SK-N-SH (cell line): ENCODE data around the gene AKT1. TPM values are rescaled to one million over a fixed set of nuclear protein-coding genes. Genes with fewer than 3 reads are reported as not detected.

ENCODE experiments used
- CTCF ChIA-PET: fragments of 300-600, 350-600 bp; formaldehyde crosslinking; extraction: SDS; loops from one replicate; lab custom pipeline; 2021; lab: Yijun Ruan, JAX
- POLR2A ChIA-PET: fragments of 350-600 bp; sonication (Branson Sonifier 250); formaldehyde crosslinking; extraction: SDS; loops from one replicate; lab custom pipeline; 2020; ENCODE audit warnings: antibody characterized with exemption, inconsistent platforms; lab: Yijun Ruan, JAX
- DNase-seq: peaks from one replicate; pipeline ENCODE4 v3.0.0; 2012
- H2AFZ ChIP-seq: fragments of 200-600 bp; sonication (generic); 2 replicates; pipeline ENCODE4 v1.8.1; 2016; ENCODE audit warnings: antibody characterized with exemption, mild to moderate bottlenecking, low read depth
- H3F3A ChIP-seq: fragments of 200-600 bp; sonication (generic); replicated peaks from 2 replicates; pipeline ENCODE3; 2016; ENCODE audit warnings: antibody characterized with exemption, mild to moderate bottlenecking; ENCODE audit not compliant: insufficient read depth
- H3K27ac ChIP-seq, 2 experiments: fragments of 200-500 bp in 1 of 2; fragments of 200-600 bp in 1 of 2; sonication (Bioruptor generic) in 1 of 2; sonication (generic), shearing (Covaris generic) in 1 of 2; 2 replicates each; pipeline versions ENCODE4 v1.5.1 to v1.6.1; 2014 to 2016; ENCODE audit warnings: low read depth in 2 of 2, inconsistent platforms in 1 of 2, low read length in 1 of 2, mild to moderate bottlenecking in 1 of 2, mixed read lengths in 1 of 2
- H3K27me3 ChIP-seq: fragments of 200-600 bp; sonication (generic), shearing (Covaris generic); 2 replicates; pipeline ENCODE4 v1.6.1; 2016; ENCODE audit warnings: mixed run types; ENCODE audit not compliant: insufficient read depth
- H3K36me3 ChIP-seq, 2 experiments: fragments of 200-500 bp in 1 of 2; fragments of 200-600 bp in 1 of 2; sonication (Bioruptor generic) in 1 of 2; sonication (generic) in 1 of 2; replicated peaks in 1 of 2; 2 replicates each; pipeline versions ENCODE3 to v1.5.1; 2014 to 2016; ENCODE audit warnings: low read length in 1 of 2, mild to moderate bottlenecking in 1 of 2; ENCODE audit not compliant: insufficient read depth in 2 of 2, control insufficient read depth in 1 of 2
- H3K4me1 ChIP-seq, 2 experiments: fragments of 200-500 bp in 1 of 2; fragments of 200-600 bp in 1 of 2; sonication (Bioruptor generic) in 1 of 2; sonication (generic), shearing (Covaris generic) in 1 of 2; 2 replicates each; pipeline versions ENCODE4 v1.5.1 to v1.6.1; 2014 to 2016; ENCODE audit warnings: low read depth in 1 of 2, low read length in 1 of 2, mixed run types in 1 of 2; ENCODE audit not compliant: insufficient read depth in 2 of 2, control insufficient read depth in 1 of 2
- H3K4me2 ChIP-seq: fragments of 200-600 bp; sonication (generic), shearing (Covaris generic); 2 replicates; pipeline ENCODE4 v1.6.1; 2017; ENCODE audit warnings: mixed run types
- H3K4me3 ChIP-seq, 2 experiments: fragments of 200-500 bp in 1 of 2; fragments of 200-600 bp in 1 of 2; sonication (Bioruptor generic) in 1 of 2; sonication (generic), shearing (Covaris generic) in 1 of 2; 2 replicates each; pipeline versions ENCODE4 v1.5.1 to v1.8.1; 2014 to 2016; ENCODE audit warnings: low read depth in 2 of 2, inconsistent platforms in 1 of 2, low read length in 1 of 2, mild to moderate bottlenecking in 1 of 2, mixed read lengths in 1 of 2, moderate library complexity in 1 of 2
- H3K79me2 ChIP-seq: fragments of 200-600 bp; sonication (generic); 2 replicates; pipeline ENCODE4 v1.8.1; 2017; ENCODE audit warnings: mild to moderate bottlenecking; ENCODE audit not compliant: insufficient read depth
- H3K9ac ChIP-seq: fragments of 200-600 bp; sonication (generic); 2 replicates; pipeline ENCODE4 v1.6.1; 2017; ENCODE audit warnings: mixed run types
- H3K9me2 ChIP-seq: fragments of 200-600 bp; sonication (generic); 2 replicates; pipeline ENCODE4 v1.6.1; 2017; ENCODE audit warnings: mixed run types
- H3K9me3 ChIP-seq: fragments of 200-600 bp; sonication (generic); 2 replicates; pipeline ENCODE4 v1.6.1; 2017; ENCODE audit warnings: mixed run types, mild to moderate bottlenecking, moderate library complexity
- H4K20me1 ChIP-seq: fragments of 200-600 bp; sonication (generic); 2 replicates; pipeline ENCODE4 v1.6.1; 2017; ENCODE audit warnings: mild to moderate bottlenecking, mixed run types; ENCODE audit not compliant: insufficient read depth
- CHD2 ChIP-seq: fragments of 150-350 bp; IDR thresholded peaks from 2 replicates; pipeline ENCODE4 v1.6.1; 2018; ENCODE audit warnings: low read length; ENCODE audit not compliant: partially characterized antibody
- EP300 ChIP-seq, 2 experiments: IDR thresholded peaks; 2 replicates each; pipeline versions ENCODE4 v1.4.0 to v1.6.1; 2012; ENCODE audit warnings: borderline replicate concordance in 1 of 2, low read depth in 1 of 2, low read length in 1 of 2
- FOXJ3 ChIP-seq: sonication (generic); formaldehyde crosslinking; IDR thresholded peaks from 2 replicates; pipeline ENCODE4 v1.5.1; 2020; ENCODE audit warnings: mild to moderate bottlenecking, missing genetic modification reagents
- FOXM1 ChIP-seq: IDR thresholded peaks from 2 replicates; pipeline ENCODE4 v1.4.0; 2012; ENCODE audit warnings: low read depth, mild to moderate bottlenecking
- GATA2 ChIP-seq: sonication (generic); formaldehyde crosslinking; IDR thresholded peaks from 2 replicates; pipeline ENCODE4 v1.5.0; 2020; ENCODE audit warnings: mild to moderate bottlenecking, missing genetic modification reagents
- JUND ChIP-seq: IDR thresholded peaks from 2 replicates; pipeline ENCODE4 v1.4.0; 2012
- MAX ChIP-seq: IDR thresholded peaks from 2 replicates; pipeline ENCODE4 v1.4.0; 2012; ENCODE audit warnings: low read depth
- MEF2A ChIP-seq: IDR thresholded peaks from 2 replicates; pipeline ENCODE4 v1.4.0; 2012; ENCODE audit warnings: low read depth, borderline replicate concordance
- MXI1 ChIP-seq: IDR thresholded peaks from 2 replicates; pipeline ENCODE4 v1.6.1; 2012; ENCODE audit warnings: mild to moderate bottlenecking, low read depth, low read length, improper control_type of control experiment
- PBX3 ChIP-seq: IDR thresholded peaks from 2 replicates; pipeline ENCODE4; 2012
- RAD21 ChIP-seq: IDR thresholded peaks from 2 replicates; pipeline ENCODE4 v1.6.1; 2012; ENCODE audit warnings: mild to moderate bottlenecking, low read length
- RCOR1 ChIP-seq: fragments of 150-350 bp; IDR thresholded peaks from 2 replicates; pipeline ENCODE4 v1.6.1; 2017; ENCODE audit warnings: antibody characterized with exemption, low read length
- RFX5 ChIP-seq: IDR thresholded peaks from 2 replicates; pipeline ENCODE4 v1.6.1; 2012; ENCODE audit warnings: mild to moderate bottlenecking, improper control_type of control experiment, low read length
- SIN3A ChIP-seq: IDR thresholded peaks from 2 replicates; pipeline ENCODE4 v1.6.1; 2012; ENCODE audit warnings: low read depth, mild to moderate bottlenecking, low read length, moderate library complexity, borderline replicate concordance
- SMC3 ChIP-seq: IDR thresholded peaks from 2 replicates; pipeline ENCODE4 v1.6.1; 2012; ENCODE audit warnings: low read depth, low read length, improper control_type of control experiment
- TEAD4 ChIP-seq: IDR thresholded peaks from 2 replicates; pipeline ENCODE4 v1.4.0; 2012; ENCODE audit warnings: mild to moderate bottlenecking, borderline replicate concordance; ENCODE audit not compliant: insufficient read depth
- WGBS: methylation state at CpG from one replicate; pipeline ENCODE4 v1.1.6; 2017; ENCODE audit warnings: low lambda C conversion rate; 5-methylcytosine and 5-hydroxymethylcytosine counted together
- polyA plus RNA-seq, 3 experiments: library from polyadenylated mRNA; depleted of rRNA; stranded (reverse); fragments of >200 nt; gene quantifications; 2 replicates each; pipeline ENCODE4 v1.2.3, GENCODE V29; 2012
- TF ChIP-seq, protein P1 (sequence below): fragments of 200-600 bp; sonication (generic); IDR thresholded peaks from 2 replicates; pipeline ENCODE4 v1.6.1; 2017; ENCODE audit warnings: antibody characterized with exemption, mild to moderate bottlenecking, moderate library complexity
- TF ChIP-seq, protein P2 (sequence below): IDR thresholded peaks from 2 replicates; pipeline ENCODE4 v1.4.0; 2012; ENCODE audit warnings: low read depth, borderline replicate concordance

Gene AKT1
- polyA plus RNA-seq, 1 of the 3 experiments (the other 2 are of a cell fraction) = 198 TPM

GRCh38 chr14:104821229-104821945 is 25.8 kb upstream of the AKT1 start:
- DNase-seq = no peak
- 92% methylated on average over 23 of the region's 23 CpGs for WGBS

GRCh38 chr14:104820669-104821228 is 25.2 kb upstream of the AKT1 start:
- H2AFZ ChIP-seq = no peak overlapping the region
- H3K27me3 ChIP-seq = no peaks in the 10 kb centered on the region
- H3K36me3 ChIP-seq = no peaks in the 10 kb centered on the region
- TF ChIP-seq CHD2 = peak; percentile 6
- peak; percentile 50; the same call in 1 of the 2 replicates for TF ChIP-seq MXI1
- peak; percentile 67 for TF ChIP-seq RAD21
- no peak for TF ChIP-seq PBX3
- TF ChIP-seq SMC3 = peak; percentile 44; the same call in 1 of the 2 replicates
- TF ChIP-seq, protein P1, sequence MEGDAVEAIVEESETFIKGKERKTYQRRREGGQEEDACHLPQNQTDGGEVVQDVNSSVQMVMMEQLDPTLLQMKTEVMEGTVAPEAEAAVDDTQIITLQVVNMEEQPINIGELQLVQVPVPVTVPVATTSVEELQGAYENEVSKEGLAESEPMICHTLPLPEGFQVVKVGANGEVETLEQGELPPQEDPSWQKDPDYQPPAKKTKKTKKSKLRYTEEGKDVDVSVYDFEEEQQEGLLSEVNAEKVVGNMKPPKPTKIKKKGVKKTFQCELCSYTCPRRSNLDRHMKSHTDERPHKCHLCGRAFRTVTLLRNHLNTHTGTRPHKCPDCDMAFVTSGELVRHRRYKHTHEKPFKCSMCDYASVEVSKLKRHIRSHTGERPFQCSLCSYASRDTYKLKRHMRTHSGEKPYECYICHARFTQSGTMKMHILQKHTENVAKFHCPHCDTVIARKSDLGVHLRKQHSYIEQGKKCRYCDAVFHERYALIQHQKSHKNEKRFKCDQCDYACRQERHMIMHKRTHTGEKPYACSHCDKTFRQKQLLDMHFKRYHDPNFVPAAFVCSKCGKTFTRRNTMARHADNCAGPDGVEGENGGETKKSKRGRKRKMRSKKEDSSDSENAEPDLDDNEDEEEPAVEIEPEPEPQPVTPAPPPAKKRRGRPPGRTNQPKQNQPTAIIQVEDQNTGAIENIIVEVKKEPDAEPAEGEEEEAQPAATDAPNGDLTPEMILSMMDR = peak; percentile 41
- TF ChIP-seq EP300 (IDR thresholded peaks at IDR 0.05; ENCODE audit: borderline replicate concordance in 1 of 2, low read depth in 1 of 2, low read length in 1 of 2) = peak in 1 of 2 experiments; percentile 56; a peak in 1 of 4 replicates
- TF ChIP-seq MEF2A = no peak
- H3K4me3 ChIP-seq = no peak overlapping the region
- no peaks in the 10 kb centered on the region for H3K9me2 ChIP-seq
- H3K79me2 ChIP-seq = peaks cover 15% of the 10 kb centered on the region; the same call in 1 of the 2 replicates
- 49% methylated on average over 15 of the region's 22 CpGs for WGBS
- no peaks in the 10 kb centered on the region for H4K20me1 ChIP-seq
- no peak overlapping the region for H3K9ac ChIP-seq
- CTCF ChIA-PET = interaction anchor here (0.6 to 3.0 kb wide), 16 partner anchors 9 to 544 kb away, joined by 3 to 10 read pairs (median 4); partner anchors contain the start of genes ADSS1 and ZBTB42
- H3K4me2 ChIP-seq = no peak overlapping the region
- H3F3A ChIP-seq = peaks cover 9% of the 10 kb centered on the region
- POLR2A ChIA-PET = interaction anchor here (0.6 to 1.0 kb wide), 4 partner anchors 28 to 52 kb away, joined by 3 to 5 read pairs (median 4); no protein-coding TSS in a partner anchor
- H3K9me3 ChIP-seq = no peaks in the 10 kb centered on the region
- DNase-seq = peak; percentile 92
- H3K4me1 ChIP-seq = peaks cover 0 to 5% of the 10 kb centered on the region in 2 experiments; a peak in 1 of 4 replicates
- H3K27ac ChIP-seq = no peak overlapping the region

More at GRCh38 chr14:104821229-104821945, 25.8 kb upstream of the AKT1 start:
- H3K4me3 ChIP-seq = no peak overlapping the region
- H3K4me2 ChIP-seq = no peak overlapping the region
- no peaks in the 10 kb centered on the region for H3K27me3 ChIP-seq
- no peaks in the 10 kb centered on the region for H3K9me3 ChIP-seq
- CTCF ChIA-PET = interaction anchor here (0.6 to 3.0 kb wide), 16 partner anchors 8 to 544 kb away, joined by 3 to 10 read pairs (median 4); partner anchors contain the start of genes ADSS1 and ZBTB42
- H4K20me1 ChIP-seq = no peaks in the 10 kb centered on the region
- peaks cover 0 to 8% of the 10 kb centered on the region in 2 experiments; a peak in 1 of 4 replicates for H3K4me1 ChIP-seq
- H3K27ac ChIP-seq = no peak overlapping the region
- H3F3A ChIP-seq = peaks cover 9% of the 10 kb centered on the region
- POLR2A ChIA-PET = interaction anchor here (0.6 to 1.0 kb wide), 3 partner anchors 29 to 51 kb away, joined by 3 to 5 read pairs (median 4); no protein-coding TSS in a partner anchor
- H3K9ac ChIP-seq = no peak overlapping the region
- TF ChIP-seq RCOR1 (no peak), GATA2 (CRISPR knock-in tag) (no peak), FOXM1 (no peak), MAX (no peak), SIN3A (no peak), JUND (no peak), FOXJ3 (CRISPR knock-in tag) (no peak), TEAD4 (no peak), RFX5 (no peak), PBX3 (no peak)
- TF ChIP-seq, protein P2, sequence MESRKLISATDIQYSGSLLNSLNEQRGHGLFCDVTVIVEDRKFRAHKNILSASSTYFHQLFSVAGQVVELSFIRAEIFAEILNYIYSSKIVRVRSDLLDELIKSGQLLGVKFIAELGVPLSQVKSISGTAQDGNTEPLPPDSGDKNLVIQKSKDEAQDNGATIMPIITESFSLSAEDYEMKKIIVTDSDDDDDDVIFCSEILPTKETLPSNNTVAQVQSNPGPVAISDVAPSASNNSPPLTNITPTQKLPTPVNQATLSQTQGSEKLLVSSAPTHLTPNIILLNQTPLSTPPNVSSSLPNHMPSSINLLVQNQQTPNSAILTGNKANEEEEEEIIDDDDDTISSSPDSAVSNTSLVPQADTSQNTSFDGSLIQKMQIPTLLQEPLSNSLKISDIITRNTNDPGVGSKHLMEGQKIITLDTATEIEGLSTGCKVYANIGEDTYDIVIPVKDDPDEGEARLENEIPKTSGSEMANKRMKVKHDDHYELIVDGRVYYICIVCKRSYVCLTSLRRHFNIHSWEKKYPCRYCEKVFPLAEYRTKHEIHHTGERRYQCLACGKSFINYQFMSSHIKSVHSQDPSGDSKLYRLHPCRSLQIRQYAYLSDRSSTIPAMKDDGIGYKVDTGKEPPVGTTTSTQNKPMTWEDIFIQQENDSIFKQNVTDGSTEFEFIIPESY = no peak
- TF ChIP-seq, all 33 proteins: peak for 0
- peaks cover 12% of the 10 kb centered on the region; the same call in 1 of the 2 replicates for H3K79me2 ChIP-seq
- H3K9me2 ChIP-seq = no peaks in the 10 kb centered on the region
- H2AFZ ChIP-seq = no peak overlapping the region
- no peaks in the 10 kb centered on the region for H3K36me3 ChIP-seq
